Neural progenitor cell (in vitro differentiated cells): Measurements from ENCODE around the gene LRRIQ4. TPM values are rescaled to one million over a fixed set of nuclear protein-coding genes. Genes with fewer than 3 reads are reported as not detected.

Experiments used
- DNase-seq: peaks from one replicate; pipeline ENCODE4 v3.0.0-alpha.2; 2016; ENCODE audit warnings: low spot score
- H2AFZ ChIP-seq: fragments of 200-600 bp; sonication (generic); replicated peaks from 2 replicates; pipeline ENCODE4 v1.6.1; 2016; ENCODE audit warnings: antibody characterized with exemption
- H3F3A ChIP-seq: fragments of 200-600 bp; sonication (generic); 2 replicates; pipeline ENCODE4 v1.6.1; 2016; ENCODE audit warnings: antibody characterized with exemption, low read depth
- H3K27ac ChIP-seq: fragments of 200-600 bp; sonication (generic); 2 replicates; pipeline ENCODE4 v1.5.1; 2016; ENCODE audit warnings: mild to moderate bottlenecking
- H3K27me3 ChIP-seq: fragments of 200-600 bp; sonication (generic); 2 replicates; pipeline ENCODE4 v1.6.1; 2016; ENCODE audit warnings: mild to moderate bottlenecking, moderate library complexity
- H3K36me3 ChIP-seq: fragments of 200-600 bp; sonication (generic); 2 replicates; pipeline ENCODE4 v1.5.1; 2016
- H3K4me1 ChIP-seq: fragments of 200-600 bp; sonication (generic); 2 replicates; pipeline ENCODE4 v1.6.1; 2016; ENCODE audit warnings: mixed run types
- H3K4me2 ChIP-seq: fragments of 200-600 bp; sonication (generic); 2 replicates; pipeline ENCODE4 v1.6.1; 2016
- H3K4me3 ChIP-seq: fragments of 200-600 bp; sonication (generic); 2 replicates; pipeline ENCODE4 v1.5.1; 2016
- H3K79me2 ChIP-seq: fragments of 200-600 bp; sonication (generic); 2 replicates; pipeline ENCODE4 v1.6.1; 2016; ENCODE audit warnings: low read depth
- H3K9ac ChIP-seq: fragments of 200-600 bp; sonication (generic); 2 replicates; pipeline ENCODE4 v1.6.1; 2016
- H3K9me3 ChIP-seq: fragments of 200-600 bp; sonication (generic); 2 replicates; pipeline ENCODE4 v1.5.1; 2016; ENCODE audit warnings: low read depth
- H4K20me1 ChIP-seq: fragments of 200-600 bp; sonication (generic); 2 replicates; pipeline ENCODE4 v1.6.1; 2016; ENCODE audit warnings: low read depth
- H3K27ac Mint-ChIP-seq: 3 replicates; pipeline ENCODE4 v1.8.0; 2021; ENCODE audit warnings: mixed read lengths
- H3K27me3 Mint-ChIP-seq: 2 replicates; pipeline ENCODE4 v1.8.0; 2022; ENCODE audit warnings: low read depth, mild to moderate bottlenecking, inconsistent platforms, moderate library complexity, mixed read lengths; ENCODE audit not compliant: insufficient read depth
- H3K36me3 Mint-ChIP-seq: 3 replicates; pipeline ENCODE4 v1.8.0; 2021; ENCODE audit warnings: mixed read lengths
- H3K4me1 Mint-ChIP-seq: 3 replicates; pipeline ENCODE4 v1.8.0; 2021; ENCODE audit warnings: mixed read lengths
- H3K4me3 Mint-ChIP-seq: 3 replicates; pipeline ENCODE4 v1.8.0; 2021; ENCODE audit warnings: mild to moderate bottlenecking, moderate library complexity, mixed read lengths
- H3K9me3 Mint-ChIP-seq: 3 replicates; pipeline ENCODE4 v1.8.0; 2020; ENCODE audit warnings: mixed read lengths
- CTCF ChIP-seq: fragments of 200-600 bp; sonication (generic); IDR thresholded peaks from 2 replicates; pipeline ENCODE4 v1.5.1; 2017; ENCODE audit warnings: antibody characterized with exemption, mild to moderate bottlenecking
- EZH2 ChIP-seq: fragments of 200-600 bp; sonication (generic); IDR thresholded peaks from 2 replicates; pipeline ENCODE4 v1.6.1; 2017; ENCODE audit warnings: antibody characterized with exemption, mild to moderate bottlenecking, moderate library complexity
- EZH2phosphoT487 ChIP-seq: fragments of 200-600 bp; sonication (generic); IDR thresholded peaks from 2 replicates; pipeline ENCODE4 v1.6.1; 2017; ENCODE audit warnings: antibody characterized with exemption
- total RNA-seq: library from RNA; depleted of rRNA; stranded (reverse); fragments of >200 nt; gene quantifications from 2 replicates; pipeline ENCODE4 v1.2.3, GENCODE V29; 2015; ENCODE audit warnings: low replicate concordance

Gene LRRIQ4
- total RNA-seq, 1 donor from 2014 or later, result not detected

GRCh38 chr3:169846458-169847193, 34.0 kb downstream of the LRRIQ4 start:
- H3K4me2 ChIP-seq, result no peak overlapping the region
- no peaks in the 10 kb centered on the region for H3K79me2 ChIP-seq
- no peak for TF ChIP-seq EZH2
- TF ChIP-seq CTCF, result no peak
- TF ChIP-seq EZH2phosphoT487, result no peak
- no peaks in the 10 kb centered on the region for H3F3A ChIP-seq
- H3K4me3 Mint-ChIP-seq, result no peak overlapping the region
- no peak overlapping the region for H3K27ac Mint-ChIP-seq
- H3K9ac ChIP-seq, result no peak overlapping the region
- no peaks in the 10 kb centered on the region for H3K9me3 ChIP-seq
- no peak overlapping the region for H3K4me3 ChIP-seq
- no peak overlapping the region for H3K27ac ChIP-seq
- H3K9me3 Mint-ChIP-seq, result no peaks in the 10 kb centered on the region
- no peaks in the 10 kb centered on the region for H3K36me3 Mint-ChIP-seq
- no peak for DNase-seq
- H3K27me3 ChIP-seq, result no peaks in the 10 kb centered on the region
- no peak overlapping the region for H2AFZ ChIP-seq
- no peaks in the 10 kb centered on the region for H4K20me1 ChIP-seq
- H3K36me3 ChIP-seq, result no peaks in the 10 kb centered on the region
- no peaks in the 10 kb centered on the region for H3K4me1 Mint-ChIP-seq
- H3K27me3 Mint-ChIP-seq, result no peaks in the 10 kb centered on the region
- no peaks in the 10 kb centered on the region for H3K4me1 ChIP-seq

- H3K79me2 ChIP-seq, result no peaks in the 10 kb centered on the region
- no peaks in the 10 kb centered on the region for H3K4me1 Mint-ChIP-seq
- no peaks in the 10 kb centered on the region for H3K36me3 ChIP-seq
- no peaks in the 10 kb centered on the region for H3K36me3 Mint-ChIP-seq
- H3K27ac Mint-ChIP-seq, result no peak overlapping the region
- no peak overlapping the region for H3K4me3 Mint-ChIP-seq
- no peak overlapping the region for H3K4me2 ChIP-seq
- H3K9me3 Mint-ChIP-seq, result no peaks in the 10 kb centered on the region
- no peaks in the 10 kb centered on the region for H3K9me3 ChIP-seq
- H3K27me3 ChIP-seq, result no peaks in the 10 kb centered on the region
- no peak overlapping the region for H3K9ac ChIP-seq
- no peaks in the 10 kb centered on the region for H3K27me3 Mint-ChIP-seq
- H4K20me1 ChIP-seq, result no peaks in the 10 kb centered on the region
- no peak overlapping the region for H2AFZ ChIP-seq
- no peak for DNase-seq
- no peak overlapping the region for H3K27ac ChIP-seq
- H3K4me3 ChIP-seq, result no peak overlapping the region
- no peaks in the 10 kb centered on the region for H3K4me1 ChIP-seq
- TF ChIP-seq CTCF, result no peak
- TF ChIP-seq EZH2, result no peak
- TF ChIP-seq EZH2phosphoT487, result no peak
- H3F3A ChIP-seq, result no peaks in the 10 kb centered on the region
Measured at GRCh38 chr3:169847896-169848295, 35.2 kb downstream of the LRRIQ4 start.

- no peaks in the 10 kb centered on the region for H3K4me1 Mint-ChIP-seq
- no peaks in the 10 kb centered on the region for H4K20me1 ChIP-seq
- no peaks in the 10 kb centered on the region for H3K79me2 ChIP-seq
- H3K9ac ChIP-seq, result no peak overlapping the region
- H3K27me3 Mint-ChIP-seq, result no peaks in the 10 kb centered on the region
- H3K4me3 Mint-ChIP-seq, result no peak overlapping the region
- no peaks in the 10 kb centered on the region for H3K36me3 ChIP-seq
- H3K4me2 ChIP-seq, result no peak overlapping the region
- no peaks in the 10 kb centered on the region for H3K9me3 ChIP-seq
- H3K4me1 ChIP-seq, result no peaks in the 10 kb centered on the region
- no peak overlapping the region for H3K27ac Mint-ChIP-seq
- H3K9me3 Mint-ChIP-seq, result no peaks in the 10 kb centered on the region
- H2AFZ ChIP-seq, result no peak overlapping the region
- no peak for TF ChIP-seq EZH2
- no peak for TF ChIP-seq CTCF
- TF ChIP-seq EZH2phosphoT487, result no peak
- H3K4me3 ChIP-seq, result no peak overlapping the region
- H3K27me3 ChIP-seq, result no peaks in the 10 kb centered on the region
- H3F3A ChIP-seq, result no peaks in the 10 kb centered on the region
- no peak overlapping the region for H3K27ac ChIP-seq
- DNase-seq, result no peak
- no peaks in the 10 kb centered on the region for H3K36me3 Mint-ChIP-seq
Measured at GRCh38 chr3:169848741-169849140, 36.1 kb downstream of the LRRIQ4 start.
